Fibroblast of lung (primary cell): Measurements from ENCODE around the gene SYCE1L. TPM values are rescaled to one million over a fixed set of nuclear protein-coding genes. Genes with fewer than 3 reads are reported as not detected.

ENCODE experiments used
- DNase-seq, 2 donors: peaks; one replicate each; pipeline versions ENCODE4 v3.0.0 to v3.0.0-alpha.2; 2010; ENCODE audit warnings: low read depth in 2 of 2
- H2AFZ ChIP-seq: 2 replicates; pipeline ENCODE4 v1.5.1; 2012; ENCODE audit warnings: low read length, control low read depth, inconsistent platforms
- H3K27ac ChIP-seq: 2 replicates; pipeline ENCODE4 v1.5.1; 2011; ENCODE audit warnings: low read length, control low read depth; ENCODE audit not compliant: insufficient read depth
- H3K27me3 ChIP-seq: 2 replicates; pipeline ENCODE4 v1.5.1; 2011; ENCODE audit warnings: mild to moderate bottlenecking, low read length; ENCODE audit not compliant: control insufficient read depth, insufficient read depth
- H3K36me3 ChIP-seq: 2 replicates; pipeline ENCODE4 v1.5.1; 2011; ENCODE audit warnings: low read length; ENCODE audit not compliant: control insufficient read depth, insufficient read depth
- H3K4me1 ChIP-seq: 2 replicates; pipeline ENCODE4 v1.5.1; 2011; ENCODE audit warnings: low read length; ENCODE audit not compliant: control insufficient read depth, insufficient read depth; ENCODE audit errors: extremely low read depth
- H3K4me2 ChIP-seq: 2 replicates; pipeline ENCODE4 v1.5.1; 2011; ENCODE audit warnings: low read length, control low read depth; ENCODE audit not compliant: insufficient read depth; ENCODE audit errors: extremely low read depth
- H3K4me3 ChIP-seq, 4 experiments: fragments of 200-600 bp in 1 of 4; sonication (generic) in 1 of 4; replicated peaks in 1 of 4; 2 replicates each; pipeline ENCODE4 v1.5.1; 2011 to 2016; ENCODE audit warnings: low read length in 4 of 4, low read depth in 3 of 4, mild to moderate bottlenecking in 3 of 4, control low read depth in 2 of 4, inconsistent platforms in 1 of 4, mixed read lengths in 1 of 4; ENCODE audit not compliant: insufficient read depth in 1 of 4; ENCODE audit errors: control extremely low read depth in 1 of 4
- H3K79me2 ChIP-seq: 2 replicates; pipeline ENCODE4 v1.5.1; 2012; ENCODE audit warnings: mild to moderate bottlenecking, low read length, inconsistent platforms; ENCODE audit not compliant: control insufficient read depth, insufficient read depth
- H3K9ac ChIP-seq: 2 replicates; pipeline ENCODE4 v1.5.1; 2011; ENCODE audit warnings: mild to moderate bottlenecking, low read length, control low read depth; ENCODE audit not compliant: insufficient read depth
- H3K9me3 ChIP-seq: 2 replicates; pipeline ENCODE4 v1.5.1; 2012; ENCODE audit warnings: low read depth, low read length; ENCODE audit not compliant: control insufficient read depth, insufficient read depth
- H4K20me1 ChIP-seq: 2 replicates; pipeline ENCODE4 v1.5.1; 2011; ENCODE audit warnings: low read length; ENCODE audit not compliant: control insufficient read depth, insufficient read depth; ENCODE audit errors: extremely low read depth
- EZH2 ChIP-seq: IDR thresholded peaks from 2 replicates; pipeline ENCODE4 v1.5.1; 2012; ENCODE audit warnings: low read length, control low read depth, mild to moderate bottlenecking; ENCODE audit errors: missing control alignments
- polyA plus RNA-seq, 2 donors: library from polyadenylated mRNA; depleted of rRNA in 1 of 2; stranded (reverse) in 1 of 2; unstranded in 1 of 2; fragments of >200 nt; gene quantifications; 2 replicates each; pipeline ENCODE4 v1.2.1, GENCODE V29; 2011 to 2012; ENCODE audit warnings: missing spikeins in 1 of 2
- total RNA-seq: library from RNA; depleted of rRNA; stranded (reverse); fragments of >200 nt; gene quantifications from 2 replicates; pipeline ENCODE4 v1.2.1, GENCODE V29; 2014
- TF ChIP-seq, protein P1 (sequence below), 2 donors: IDR thresholded peaks in 1 of 2; conservative IDR thresholded peaks in 1 of 2; 1 replicate in 1 of 2; 2 replicates in 1 of 2; pipeline ENCODE4 v1.5.1; 2011 to 2012; ENCODE audit warnings: low read length in 2 of 2, control low read depth in 1 of 2, inconsistent platforms in 1 of 2, low read depth in 1 of 2, mild to moderate bottlenecking in 1 of 2

Gene SYCE1L
- total and polyA plus RNA-seq, 2 donors (not counting 1 experiment from before 2014, with no cell fraction given): 0.33 TPM; not detected in 1

DNA sequence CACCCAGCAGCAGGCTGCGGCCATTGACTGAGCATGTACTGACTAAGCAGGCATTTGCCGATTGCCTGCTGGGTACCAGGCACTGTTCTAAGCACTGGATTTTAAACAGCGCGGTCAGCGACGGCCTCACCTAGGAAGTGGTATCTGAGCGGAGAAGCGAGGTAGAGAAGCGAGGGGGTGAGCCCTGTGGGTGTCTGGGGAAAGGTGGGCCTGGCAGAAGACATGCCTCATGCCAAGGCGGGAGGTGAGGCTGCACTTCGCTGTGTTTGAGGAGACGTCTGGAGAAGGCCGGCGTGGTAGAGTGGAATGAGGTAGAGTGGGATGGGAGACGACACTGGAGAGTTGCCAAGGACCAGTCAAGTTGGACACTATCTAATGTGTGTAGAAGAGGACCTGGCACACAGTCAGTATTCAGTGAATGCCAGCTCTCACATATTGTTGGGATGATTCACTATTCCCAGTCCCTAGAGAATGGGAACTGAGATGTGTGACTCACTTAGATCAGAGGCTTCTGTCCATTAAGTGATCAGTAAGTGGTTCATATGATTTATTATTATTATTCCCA is 14.4 kb downstream of the SYCE1L start:
- H3K4me2 ChIP-seq: no peak overlapping the region
- H3K27ac ChIP-seq: no peak overlapping the region
- H4K20me1 ChIP-seq: no peaks in the 10 kb centered on the region
- no peaks in the 10 kb centered on the region for H3K9me3 ChIP-seq
- no peaks in the 10 kb centered on the region for H3K79me2 ChIP-seq
- no peak overlapping the region for H3K4me3 ChIP-seq
- no peak overlapping the region for H2AFZ ChIP-seq
- no peaks in the 10 kb centered on the region for H3K36me3 ChIP-seq
- peak; percentile 83 to 97 for DNase-seq
- no peaks in the 10 kb centered on the region for H3K27me3 ChIP-seq
- peaks cover 7% of the 10 kb centered on the region for H3K4me1 ChIP-seq
- TF ChIP-seq EZH2: no peak
- TF ChIP-seq, protein P1, sequence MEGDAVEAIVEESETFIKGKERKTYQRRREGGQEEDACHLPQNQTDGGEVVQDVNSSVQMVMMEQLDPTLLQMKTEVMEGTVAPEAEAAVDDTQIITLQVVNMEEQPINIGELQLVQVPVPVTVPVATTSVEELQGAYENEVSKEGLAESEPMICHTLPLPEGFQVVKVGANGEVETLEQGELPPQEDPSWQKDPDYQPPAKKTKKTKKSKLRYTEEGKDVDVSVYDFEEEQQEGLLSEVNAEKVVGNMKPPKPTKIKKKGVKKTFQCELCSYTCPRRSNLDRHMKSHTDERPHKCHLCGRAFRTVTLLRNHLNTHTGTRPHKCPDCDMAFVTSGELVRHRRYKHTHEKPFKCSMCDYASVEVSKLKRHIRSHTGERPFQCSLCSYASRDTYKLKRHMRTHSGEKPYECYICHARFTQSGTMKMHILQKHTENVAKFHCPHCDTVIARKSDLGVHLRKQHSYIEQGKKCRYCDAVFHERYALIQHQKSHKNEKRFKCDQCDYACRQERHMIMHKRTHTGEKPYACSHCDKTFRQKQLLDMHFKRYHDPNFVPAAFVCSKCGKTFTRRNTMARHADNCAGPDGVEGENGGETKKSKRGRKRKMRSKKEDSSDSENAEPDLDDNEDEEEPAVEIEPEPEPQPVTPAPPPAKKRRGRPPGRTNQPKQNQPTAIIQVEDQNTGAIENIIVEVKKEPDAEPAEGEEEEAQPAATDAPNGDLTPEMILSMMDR (conservative IDR thresholded peaks at IDR 0.05 in 1 of 2, IDR thresholded peaks at IDR 0.05 in 1 of 2; ENCODE audit: low read depth in 1 of 2, low read length in 2 of 2): no peak
- H3K9ac ChIP-seq: no peak overlapping the region

DNA sequence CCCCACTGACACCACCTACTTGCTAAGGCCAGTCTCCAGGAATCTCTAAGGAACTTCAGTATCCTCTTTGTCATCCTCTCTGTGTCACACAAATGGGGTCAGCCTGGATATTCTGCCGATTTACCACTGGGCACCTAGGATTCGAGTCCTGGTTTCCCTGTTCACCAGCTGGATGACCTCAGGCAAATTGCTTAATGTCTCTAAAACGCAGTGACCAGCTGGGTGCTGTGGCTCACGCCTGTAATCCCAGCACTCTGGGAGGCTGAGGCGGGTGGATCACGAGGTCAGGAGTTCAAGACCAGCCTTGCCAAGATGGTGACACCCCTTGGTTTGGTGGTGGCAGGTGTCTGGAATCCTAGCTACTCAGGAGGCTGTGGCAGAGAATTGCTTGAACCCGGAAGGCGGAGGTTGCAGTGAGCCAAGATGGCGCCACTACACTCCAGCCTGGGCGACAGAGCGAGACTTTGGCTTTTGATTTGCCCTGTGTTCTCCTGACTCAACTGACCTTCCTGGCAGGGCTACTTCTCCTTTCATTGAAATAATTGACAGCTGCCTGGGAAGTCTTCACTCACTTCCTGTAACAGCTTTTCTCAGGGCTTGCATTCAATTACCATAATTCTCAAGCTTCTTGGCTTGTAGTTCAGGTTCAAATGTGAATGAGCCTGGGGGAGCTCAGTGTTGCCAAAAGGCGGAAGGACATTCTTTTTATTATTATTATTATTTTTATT is 15.4 kb downstream of the SYCE1L start:
- no peak overlapping the region for H3K4me3 ChIP-seq
- peaks cover 7% of the 10 kb centered on the region for H3K4me1 ChIP-seq
- no peaks in the 10 kb centered on the region for H3K9me3 ChIP-seq
- H3K79me2 ChIP-seq: no peaks in the 10 kb centered on the region
- no peak overlapping the region for H3K4me2 ChIP-seq
- H2AFZ ChIP-seq: no peak overlapping the region
- peak in 1 of 2 donors; percentile 8 for DNase-seq
- TF ChIP-seq EZH2: no peak
- TF ChIP-seq, protein P1 (conservative IDR thresholded peaks at IDR 0.05 in 1 of 2, IDR thresholded peaks at IDR 0.05 in 1 of 2; ENCODE audit: low read depth in 1 of 2, low read length in 2 of 2): no peak
- H3K27me3 ChIP-seq: no peaks in the 10 kb centered on the region
- H4K20me1 ChIP-seq: no peaks in the 10 kb centered on the region
- H3K9ac ChIP-seq: no peak overlapping the region
- H3K27ac ChIP-seq: no peak overlapping the region
- H3K36me3 ChIP-seq: no peaks in the 10 kb centered on the region

DNA sequence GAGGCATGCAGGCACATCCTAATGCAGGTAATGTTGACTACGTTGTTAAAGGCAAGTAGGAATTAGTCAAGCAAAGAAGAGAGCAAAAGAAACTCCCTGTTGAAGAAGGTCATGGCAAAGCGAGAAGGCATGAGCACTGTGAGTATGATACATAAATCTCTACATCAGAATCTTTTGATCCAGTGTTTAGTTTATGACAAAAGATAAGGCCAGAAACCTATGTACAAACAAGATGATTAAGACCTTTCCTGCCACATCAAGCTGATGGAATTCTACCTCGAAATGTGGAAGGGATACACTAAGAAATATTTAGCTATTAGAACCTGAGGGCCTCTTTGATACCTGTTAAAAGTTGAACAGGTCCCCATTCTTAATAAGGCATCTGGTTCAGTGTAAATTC is 20.2 kb downstream of the SYCE1L start:
- Histone ChIP-seq H3K36me3 (no peaks in the 10 kb centered on the region), H3K4me1 (no peaks in the 10 kb centered on the region), H3K27me3 (no peaks in the 10 kb centered on the region), H3K27ac (no peak overlapping the region), H4K20me1 (no peaks in the 10 kb centered on the region), H3K9me3 (no peaks in the 10 kb centered on the region), H3K79me2 (no peaks in the 10 kb centered on the region), H3K4me2 (no peak overlapping the region), H3K4me3 (no peak overlapping the region), H3K9ac (no peak overlapping the region), H2AFZ (no peak overlapping the region)
- no peak for DNase-seq
- no peak for TF ChIP-seq EZH2
- TF ChIP-seq, protein P1 (conservative IDR thresholded peaks at IDR 0.05 in 1 of 2, IDR thresholded peaks at IDR 0.05 in 1 of 2; ENCODE audit: low read depth in 1 of 2, low read length in 2 of 2): no peak
